HG02642 (cell line): Measurements from ENCODE around the gene ZNF14.
"Not testable (repeated sequence)": the region's sequence is repeated elsewhere in the genome, so short reads cannot be mapped to it uniquely, and the experiment has no call there.

Experiments used
- ATAC-seq: cut with Tn5 transposase; IDR thresholded peaks from one replicate; pipeline ENCODE4 v1.9.1; 2021; ENCODE audit warnings: mild to moderate bottlenecking; ENCODE audit not compliant: unreplicated experiment, poor library complexity

ZNF14 gene

DNA sequence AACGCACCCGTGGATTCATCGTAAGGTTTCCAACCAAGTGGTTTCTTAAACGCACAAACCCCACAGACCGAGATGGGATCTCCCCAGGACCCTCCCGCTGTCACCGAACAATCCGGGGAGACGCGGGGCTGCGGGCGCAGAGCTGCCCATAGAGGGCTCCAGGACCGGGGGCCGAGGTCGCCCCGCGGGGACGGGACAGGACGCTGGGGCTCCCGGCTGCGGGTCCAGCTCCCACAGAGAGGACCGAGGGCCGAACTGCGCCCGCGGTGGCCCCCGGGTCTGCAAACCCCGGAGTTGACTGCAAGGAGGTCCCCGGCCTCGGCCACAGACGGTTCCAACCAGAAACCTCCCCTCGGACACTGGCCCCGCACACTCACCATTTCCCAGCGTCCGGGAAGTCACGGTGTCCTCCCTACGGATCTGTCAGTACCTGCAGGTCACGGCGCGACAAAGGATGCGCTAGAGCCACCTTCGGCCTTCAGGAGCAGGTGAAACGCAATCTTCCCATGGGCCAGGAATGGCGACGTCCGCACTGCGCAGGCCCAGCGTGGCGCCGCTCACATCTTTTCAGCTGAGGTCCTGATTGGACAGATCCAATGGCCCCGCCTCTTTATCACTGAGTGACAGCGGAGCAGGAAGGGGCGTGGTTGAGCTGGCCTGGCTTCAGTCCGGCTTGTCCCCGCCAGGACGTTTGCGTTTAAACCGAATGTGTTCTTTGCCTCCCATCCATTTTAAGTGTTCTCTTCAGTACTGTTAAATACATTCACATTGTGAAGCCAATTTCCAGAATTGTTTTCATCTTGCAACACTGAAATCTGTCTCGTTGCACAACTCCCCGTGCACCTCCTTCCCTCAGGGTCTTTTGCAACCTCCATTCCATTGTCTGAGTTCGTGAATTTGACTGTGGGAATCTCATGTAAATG is at the start of gene ZNF14:
TSS of gene ZNF14 (minus strand) at position 534 of the 923 bp plus-strand sequence. CDS start at position 380, 154 bp downstream.
- ATAC-seq: peak; percentile 100

DNA sequence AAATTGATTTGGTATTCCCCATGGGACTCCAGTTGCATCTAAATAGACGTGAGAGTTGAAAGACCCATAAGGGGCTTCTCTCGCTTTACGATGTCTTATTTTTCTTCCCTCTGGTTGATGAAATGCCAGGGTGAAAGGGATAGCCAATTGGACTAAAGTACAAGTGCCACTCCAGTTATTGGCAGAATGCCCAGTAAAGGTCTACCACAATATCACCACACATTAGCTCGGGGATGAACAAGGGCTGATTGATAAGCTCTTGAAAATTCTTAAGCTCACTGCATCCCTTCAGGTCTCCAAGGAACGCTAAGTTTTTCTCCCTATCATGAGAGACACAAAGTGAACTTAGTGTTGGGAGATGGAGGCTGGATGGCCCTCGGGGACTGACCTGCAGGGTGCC is 48.9 kb upstream of the ZNF14 start:
- ATAC-seq: not testable (repeated sequence)

DNA sequence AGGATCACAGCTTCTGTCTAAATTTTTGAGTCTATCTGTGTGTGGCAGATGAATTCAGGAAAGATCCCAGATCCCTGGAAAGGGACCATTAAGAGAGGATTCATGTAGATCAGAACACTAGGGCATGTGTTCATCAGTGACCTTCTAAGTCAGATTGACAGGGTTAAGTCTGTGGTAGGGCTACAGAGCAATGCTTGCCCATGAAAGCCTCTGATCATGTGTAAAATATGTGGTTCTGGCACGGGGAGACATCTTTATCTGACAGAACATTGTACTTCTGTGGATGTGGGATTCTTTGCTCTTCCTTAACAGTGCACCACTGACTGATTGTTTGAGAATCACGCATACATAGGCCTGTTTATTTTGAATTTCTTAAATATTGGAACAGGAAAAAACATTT is 45.8 kb upstream of the ZNF14 start:
- no peak for ATAC-seq

DNA sequence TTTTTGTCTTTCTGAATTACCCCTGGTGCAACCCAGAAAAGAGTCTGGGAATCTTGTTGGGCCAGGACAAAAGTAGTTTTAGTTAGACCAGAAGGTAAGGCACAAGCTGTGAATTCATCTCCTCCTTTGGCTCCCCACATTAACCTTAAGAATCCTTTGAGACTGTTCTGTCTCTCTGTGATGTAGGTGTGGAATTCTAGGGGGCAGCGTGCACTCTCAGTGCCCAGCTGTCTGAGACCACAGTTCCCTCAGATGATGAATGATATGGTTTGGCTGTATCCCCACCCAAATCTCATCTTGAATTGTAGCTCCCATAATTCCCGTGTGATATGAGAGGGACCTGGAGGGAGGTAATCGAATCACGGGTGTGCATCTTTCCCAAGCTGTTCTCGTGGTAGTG is 44.8 kb upstream of the ZNF14 start:
- no peak for ATAC-seq

DNA sequence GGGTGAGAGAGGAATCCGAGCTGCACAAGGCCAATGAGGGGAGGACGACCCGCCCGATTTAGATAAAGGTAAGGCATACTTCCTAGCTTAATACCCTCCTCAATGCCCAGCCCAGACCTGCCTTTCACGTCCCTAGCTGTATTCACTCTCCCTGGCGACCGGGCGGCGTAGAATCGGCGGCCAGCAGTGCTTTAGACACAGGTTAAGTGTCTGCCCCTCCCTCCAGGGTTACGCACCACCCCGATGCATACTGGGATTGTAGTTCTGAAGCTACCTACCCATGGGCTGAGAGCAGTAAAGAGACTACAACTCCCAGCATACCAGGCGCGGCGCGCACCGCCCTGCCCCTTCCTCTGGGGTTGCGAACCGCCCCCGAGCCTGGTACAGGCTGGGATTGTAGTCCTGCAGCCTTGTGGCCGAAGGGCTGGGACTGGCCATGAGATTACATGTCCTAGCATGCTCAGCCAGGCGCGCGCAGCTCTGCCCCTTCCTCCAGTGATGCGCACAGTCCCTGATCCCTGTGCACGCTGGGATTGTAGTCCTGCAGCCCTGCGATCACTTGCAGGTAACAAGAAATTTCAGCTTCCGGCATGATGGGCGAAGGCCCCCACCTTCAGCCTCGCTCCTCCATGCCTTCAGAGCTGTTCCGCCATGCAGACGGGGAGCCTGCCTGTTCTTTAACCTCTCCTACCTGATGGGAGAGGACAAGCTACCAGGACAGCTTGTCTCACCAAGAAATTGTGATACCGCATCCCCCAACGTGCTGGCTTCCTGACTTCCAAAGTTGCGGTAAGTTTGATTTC is 43.5 kb upstream of the ZNF14 start:
- peak; percentile 96 for ATAC-seq

DNA sequence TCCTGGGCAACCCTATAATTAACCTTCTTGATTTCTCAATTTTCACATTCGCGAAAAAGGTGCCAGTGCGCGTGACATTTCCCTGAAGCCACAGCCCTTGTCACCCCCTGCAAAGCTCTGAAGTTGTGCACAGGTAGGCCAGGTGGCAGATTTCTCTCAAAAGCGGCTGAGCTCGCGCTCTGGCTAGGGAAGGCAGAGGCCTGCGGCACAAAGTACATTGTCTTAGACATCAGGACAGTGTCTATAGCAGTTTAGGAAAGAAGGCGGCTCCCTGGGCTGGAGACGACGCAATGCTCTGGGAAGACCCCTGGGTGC is 42.9 kb upstream of the ZNF14 start:
- ATAC-seq: peak; percentile 31

DNA sequence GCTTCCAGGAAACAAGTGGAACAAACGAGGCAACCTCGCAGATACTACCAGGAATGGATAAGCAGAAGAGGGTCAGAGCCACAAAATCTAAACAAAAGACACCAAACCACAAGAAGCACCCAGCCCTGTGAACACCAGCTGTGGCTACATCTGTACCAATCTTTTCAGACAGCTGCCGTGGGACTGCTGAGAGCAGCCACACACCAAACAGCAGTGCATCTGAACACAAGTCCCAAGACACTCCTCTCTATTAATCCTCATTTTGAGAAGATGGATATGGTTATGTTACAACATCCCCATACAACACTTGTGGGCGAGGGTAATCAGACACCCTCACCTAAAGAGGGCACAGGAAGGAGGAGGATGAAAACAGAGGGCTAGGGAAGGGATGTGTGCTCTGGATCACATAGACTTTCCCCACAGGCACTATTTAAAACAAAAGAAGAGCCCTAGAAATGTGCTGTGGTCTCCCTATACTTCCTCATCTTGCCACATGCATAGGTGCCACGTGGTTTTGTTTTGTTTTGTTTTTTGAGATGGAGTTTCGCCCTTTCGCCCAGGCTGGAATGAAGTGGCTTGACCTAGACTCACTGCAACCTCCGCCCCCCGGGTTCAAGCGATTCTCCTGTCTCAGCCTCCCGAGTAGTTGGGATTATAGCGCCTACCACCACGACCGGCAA is 41.6 kb upstream of the ZNF14 start:
- ATAC-seq: no peak

DNA sequence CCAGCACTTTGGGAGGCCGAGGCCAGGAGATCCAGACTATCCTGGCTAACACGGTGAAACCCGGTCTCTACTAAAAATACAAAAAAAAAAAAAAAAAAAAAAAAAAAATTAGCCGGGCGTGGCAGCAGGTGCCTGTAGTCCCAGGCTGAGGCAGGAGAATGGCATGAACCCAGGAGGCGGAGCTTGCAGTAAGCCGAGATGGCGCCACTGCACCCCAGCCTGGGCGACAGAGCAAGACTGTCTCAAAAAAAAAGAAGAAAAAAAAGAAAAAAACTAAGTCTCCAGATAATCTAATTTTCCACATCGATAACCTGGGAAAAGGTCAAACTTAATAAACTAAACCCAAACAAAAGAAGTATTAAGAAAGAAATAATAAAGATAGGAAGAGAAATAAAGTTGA is 39.1 kb upstream of the ZNF14 start:
- ATAC-seq: not testable (repeated sequence)

DNA sequence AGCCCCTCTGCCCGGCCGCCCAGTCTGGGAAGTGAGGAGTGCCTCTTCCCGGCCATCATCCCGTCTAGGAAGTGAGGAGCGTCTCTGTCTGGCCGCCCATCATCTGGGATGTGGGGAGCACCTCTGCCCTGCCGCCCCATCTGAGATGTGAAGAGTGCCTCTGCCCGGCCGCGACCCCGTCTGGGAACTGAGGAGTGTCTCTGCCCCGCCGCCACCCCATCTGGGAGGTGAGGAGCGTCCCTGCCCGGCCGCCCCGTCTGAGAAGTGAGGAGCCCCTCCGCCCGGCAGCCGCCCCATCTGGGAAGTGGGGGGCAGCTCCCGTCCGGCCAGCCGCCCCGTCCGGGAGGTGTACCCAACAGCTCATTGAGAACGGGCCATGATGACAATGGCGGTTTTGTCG is 37.1 kb upstream of the ZNF14 start:
- not testable (repeated sequence) for ATAC-seq

DNA sequence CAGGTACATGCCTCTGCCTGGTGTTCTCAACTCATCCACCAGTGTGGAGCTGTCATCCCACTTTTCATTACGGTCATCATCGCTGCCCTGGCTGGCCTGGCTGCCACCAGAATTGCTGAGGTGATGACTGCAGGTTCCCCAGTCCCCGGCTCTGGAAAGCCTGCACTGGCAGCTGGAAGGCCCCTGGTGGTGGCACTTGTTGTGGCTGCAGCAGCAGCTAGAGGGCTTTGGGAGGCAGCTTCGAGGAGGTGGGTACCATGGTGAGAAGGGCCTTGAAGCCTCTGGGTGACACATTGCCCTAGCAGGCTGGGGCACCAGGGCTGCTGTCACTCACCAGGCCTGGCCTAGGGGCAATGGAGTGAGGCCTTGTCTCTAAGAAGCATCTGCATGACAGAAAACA is 25.3 kb upstream of the ZNF14 start:
- no peak for ATAC-seq

DNA sequence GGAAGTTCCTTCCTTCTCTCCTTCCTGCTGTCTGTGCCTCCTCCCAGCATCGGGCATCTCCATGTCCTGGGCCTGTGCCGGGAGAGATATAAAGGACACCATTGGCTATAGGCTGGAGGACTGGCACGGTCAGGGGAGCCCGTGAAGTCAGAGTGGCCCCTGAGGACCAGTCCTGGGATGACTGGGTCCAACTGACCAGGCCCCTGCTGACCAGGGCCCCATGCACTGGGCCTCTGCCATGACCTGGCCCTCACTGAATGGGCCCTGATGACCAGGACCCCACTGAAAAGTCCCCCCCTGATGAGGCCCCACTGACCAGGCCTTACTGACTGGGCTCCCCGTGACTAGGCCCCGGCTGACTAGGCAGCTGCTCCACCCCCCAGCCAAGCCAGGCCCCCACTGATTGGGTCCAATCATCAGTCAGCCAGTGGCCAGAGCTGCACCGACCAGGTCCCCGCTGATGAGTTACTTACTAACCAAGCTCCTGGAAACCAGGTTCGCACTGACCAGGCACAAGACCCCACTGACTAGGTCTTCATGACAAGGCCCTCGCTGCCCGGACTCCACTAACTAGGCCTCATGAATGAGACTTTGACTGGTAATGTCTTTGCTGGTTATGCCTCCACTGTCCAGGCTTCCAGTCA is 20.0 kb upstream of the ZNF14 start:
- no peak for ATAC-seq

DNA sequence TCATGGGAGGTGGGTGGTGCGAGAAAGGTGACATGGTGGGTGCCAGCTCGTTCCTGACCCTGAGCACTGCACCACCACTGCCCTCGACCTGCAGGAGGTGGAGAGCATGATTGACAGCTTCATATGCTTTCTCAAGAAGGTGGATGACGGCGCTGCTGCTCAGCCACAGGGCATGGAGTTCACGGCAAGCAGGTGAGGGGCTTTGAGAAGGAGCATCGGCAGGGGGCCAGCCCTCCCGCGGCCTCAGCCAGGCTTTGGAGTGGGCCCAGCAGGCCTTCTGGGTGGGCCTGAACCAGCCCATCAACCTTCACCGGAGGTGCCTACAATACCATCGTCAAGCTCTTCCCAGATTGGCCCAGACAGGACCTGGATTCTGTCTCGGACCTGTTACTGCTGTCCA is 18.9 kb upstream of the ZNF14 start:
- ATAC-seq: no peak

DNA sequence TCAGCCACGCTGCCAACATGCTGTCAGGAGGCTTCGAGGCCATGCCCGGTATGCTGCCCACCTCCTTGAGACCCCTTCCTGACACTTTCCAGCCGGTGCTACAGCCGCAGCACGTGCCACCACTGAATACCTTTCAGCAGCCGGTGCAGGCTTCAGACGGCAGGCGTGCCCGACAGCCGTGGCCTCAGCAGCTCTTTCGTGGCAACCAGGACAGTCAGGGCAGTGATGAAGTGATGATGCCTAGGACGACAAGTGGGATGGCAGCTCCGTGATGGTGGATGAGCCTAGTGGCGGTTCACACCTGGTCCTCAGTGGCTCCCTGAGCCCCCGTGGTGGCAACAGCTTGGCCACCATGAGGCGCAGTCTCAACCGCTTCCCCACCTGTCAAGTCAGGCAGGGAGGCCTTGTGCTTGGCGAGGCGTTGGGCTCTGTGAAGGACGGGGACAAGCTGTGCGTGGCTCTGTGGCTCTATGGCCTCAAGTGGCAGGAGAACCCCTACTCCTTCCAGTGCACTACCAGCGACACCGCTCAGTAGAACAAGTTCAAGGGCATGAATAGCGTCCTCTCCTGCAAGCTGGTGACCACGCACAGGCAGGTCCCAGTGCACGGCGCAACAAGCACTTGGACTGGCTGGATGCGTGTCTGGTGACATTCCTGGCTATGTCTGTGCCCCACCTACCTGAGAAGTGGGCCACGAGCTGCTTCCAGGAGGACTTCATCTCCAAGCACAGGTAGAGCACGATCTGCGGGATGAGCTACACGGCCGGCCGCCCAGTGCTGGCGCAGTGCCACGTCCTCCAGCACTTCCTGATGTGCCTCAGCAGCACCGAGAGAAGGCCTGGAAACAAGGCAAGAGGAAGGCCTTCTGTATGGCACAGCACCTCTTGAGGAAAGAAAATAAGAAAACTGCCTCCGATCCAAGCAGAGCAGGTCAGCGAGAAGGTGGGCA is 18.2 kb upstream of the ZNF14 start:
- no peak for ATAC-seq

DNA sequence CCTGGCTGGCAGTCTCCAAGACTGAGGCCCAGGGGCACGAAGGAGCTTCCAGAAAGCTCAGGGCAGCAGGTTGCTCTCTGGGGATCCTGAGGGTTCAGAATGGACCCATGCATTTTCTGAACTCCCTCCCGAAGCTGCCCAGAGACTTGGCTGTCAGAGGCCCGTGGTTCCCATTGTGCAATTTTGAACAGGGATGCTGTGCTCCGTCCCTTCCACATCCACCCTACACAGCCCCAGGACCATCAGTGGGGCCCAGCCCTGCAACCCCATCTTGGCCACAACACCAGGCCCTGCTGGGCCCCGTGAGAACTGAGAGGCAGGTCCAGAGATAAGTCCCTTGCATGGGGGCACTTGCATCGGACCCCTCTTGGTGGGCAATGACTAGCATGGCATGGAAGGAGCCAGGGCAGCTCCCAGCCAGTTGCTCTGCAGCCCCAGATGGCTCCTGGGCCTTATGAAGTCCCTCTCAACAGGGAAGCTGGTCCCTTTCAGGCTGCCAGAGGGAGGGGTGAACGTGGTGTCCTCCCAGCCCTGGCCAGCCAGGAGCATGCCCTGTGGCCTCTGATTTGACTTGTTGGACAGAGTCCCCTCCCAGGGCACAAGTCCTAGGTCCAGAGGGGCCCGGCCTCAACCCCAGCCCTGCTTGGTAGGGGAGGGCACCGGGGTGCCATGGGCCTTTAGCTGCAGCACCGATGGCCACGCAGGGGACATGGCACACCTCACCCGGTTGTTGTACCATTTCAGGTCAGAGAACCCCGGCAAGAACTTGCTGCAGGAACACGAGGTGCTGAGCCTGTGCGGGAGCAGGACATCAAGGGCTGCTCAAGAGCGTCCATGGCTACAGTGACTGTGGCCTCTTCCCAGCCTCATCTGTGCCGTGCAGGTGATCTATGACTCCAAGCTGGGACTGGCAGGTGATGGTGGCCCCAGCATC is 17.3 kb upstream of the ZNF14 start:
- ATAC-seq: no peak

DNA sequence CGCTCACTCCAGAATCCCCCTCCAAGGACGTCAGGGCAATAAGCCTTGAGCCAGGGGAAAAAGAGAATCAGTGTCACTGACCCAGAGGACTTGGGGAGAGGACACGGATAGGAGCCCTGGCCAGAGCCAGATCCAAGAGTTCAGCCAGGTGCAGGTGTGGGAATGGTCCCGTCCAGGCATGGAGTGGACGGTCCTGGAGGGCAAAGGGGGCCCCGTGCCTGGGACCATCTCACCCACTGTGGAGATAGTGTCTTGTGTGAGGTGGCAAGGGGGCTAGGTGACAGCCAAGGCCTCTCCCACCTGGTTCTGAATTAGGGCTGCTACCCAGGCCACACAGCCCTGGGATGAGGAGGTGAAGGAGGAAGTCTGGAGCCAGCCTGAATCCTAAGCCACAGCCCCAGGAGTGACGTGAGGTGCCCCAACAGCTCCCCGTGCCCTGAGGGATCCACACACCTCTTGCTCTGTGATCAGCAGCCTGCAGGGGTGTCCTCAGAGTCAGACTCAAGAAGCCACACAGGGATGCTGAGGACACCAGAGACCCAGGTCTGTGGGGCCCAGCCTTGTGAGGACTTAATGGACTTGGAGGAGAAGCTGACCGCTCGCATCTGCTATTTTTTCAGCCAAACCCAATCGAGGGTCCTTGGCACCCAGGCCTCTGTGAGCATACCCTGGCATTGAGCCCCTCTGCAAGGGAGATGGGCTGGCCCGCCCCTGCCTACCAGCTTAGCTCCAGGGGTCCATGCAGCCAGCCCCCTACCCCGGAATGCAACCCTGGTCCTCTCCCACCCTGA is 16.4 kb upstream of the ZNF14 start:
- no peak for ATAC-seq

DNA sequence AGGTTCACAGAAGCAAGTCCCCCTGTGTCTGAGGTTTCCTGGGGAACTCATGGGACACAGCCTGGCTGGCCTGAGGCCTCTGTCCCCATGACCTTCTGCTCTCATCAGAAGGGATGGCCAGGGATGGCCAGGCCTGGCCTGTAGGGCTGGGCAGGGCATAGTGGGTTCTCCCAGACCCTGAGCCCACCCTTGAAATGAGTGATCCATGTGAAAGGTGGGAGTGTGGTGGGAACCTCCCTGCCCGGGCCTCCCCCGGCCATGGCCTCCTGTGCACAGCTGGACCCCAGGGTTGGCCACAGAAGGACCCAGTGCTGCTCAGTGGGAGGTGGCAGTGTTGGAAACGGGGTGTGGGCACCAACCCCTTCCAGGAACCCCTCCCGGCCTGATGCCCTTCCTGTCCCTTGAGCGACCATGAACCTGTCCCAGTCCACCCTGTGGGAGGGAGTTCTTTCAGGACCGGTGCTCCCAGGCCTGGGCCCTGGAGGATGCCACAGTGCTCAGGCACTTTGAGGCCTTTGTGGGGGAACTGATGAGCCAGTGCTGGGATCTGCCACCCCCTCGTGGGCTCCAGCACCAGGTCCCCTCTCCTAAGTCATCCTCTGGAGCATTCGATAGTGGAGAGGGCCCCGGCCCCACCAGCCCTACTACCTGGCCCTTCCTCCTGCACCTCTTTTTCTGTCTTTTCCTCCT is 15.5 kb upstream of the ZNF14 start:
- ATAC-seq: no peak
